Body of pancreas (tissue), 4 donors: ENCODE measurements around the gene GSE1.

Experiments
- POLR2A ChIP-seq, 3 donors: fragments of 450-650 bp; IDR thresholded peaks; one replicate each; pipeline ENCODE4 v1.6.1; 2016; ENCODE audit warnings: antibody characterized with exemption in 3 of 3, mild to moderate bottlenecking in 2 of 3
- TF ChIP-seq, protein P1 (sequence below), 7 experiments: fragments of 450-650 bp in 4 of 7; fragments of 200-600 bp in 3 of 7; sonication (generic) in 3 of 7; IDR thresholded peaks; one replicate each; pipeline ENCODE4 v1.5.1; 2016 to 2019; ENCODE audit warnings: antibody characterized with exemption in 7 of 7

DNA sequence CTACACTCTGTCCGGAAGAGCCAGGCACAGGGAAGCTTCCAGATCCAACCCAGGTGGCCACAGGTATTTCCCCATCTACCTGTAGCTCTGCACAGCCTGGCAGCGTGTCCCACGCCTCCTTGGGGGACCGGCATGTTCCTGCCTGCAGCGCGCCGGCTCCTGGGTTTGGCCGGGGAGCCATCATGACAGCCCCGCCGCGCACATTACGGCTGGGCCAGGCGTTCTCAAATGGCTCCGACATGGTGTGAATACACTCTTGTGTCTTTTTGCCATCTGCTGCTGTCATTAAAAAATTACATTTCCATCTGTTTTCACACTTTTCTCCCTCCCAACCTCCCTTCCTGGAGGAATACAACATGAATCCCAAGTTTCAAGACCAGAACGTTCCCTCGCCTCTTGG lies 83.7 kb downstream of the GSE1 start:
- TF ChIP-seq, protein P1, sequence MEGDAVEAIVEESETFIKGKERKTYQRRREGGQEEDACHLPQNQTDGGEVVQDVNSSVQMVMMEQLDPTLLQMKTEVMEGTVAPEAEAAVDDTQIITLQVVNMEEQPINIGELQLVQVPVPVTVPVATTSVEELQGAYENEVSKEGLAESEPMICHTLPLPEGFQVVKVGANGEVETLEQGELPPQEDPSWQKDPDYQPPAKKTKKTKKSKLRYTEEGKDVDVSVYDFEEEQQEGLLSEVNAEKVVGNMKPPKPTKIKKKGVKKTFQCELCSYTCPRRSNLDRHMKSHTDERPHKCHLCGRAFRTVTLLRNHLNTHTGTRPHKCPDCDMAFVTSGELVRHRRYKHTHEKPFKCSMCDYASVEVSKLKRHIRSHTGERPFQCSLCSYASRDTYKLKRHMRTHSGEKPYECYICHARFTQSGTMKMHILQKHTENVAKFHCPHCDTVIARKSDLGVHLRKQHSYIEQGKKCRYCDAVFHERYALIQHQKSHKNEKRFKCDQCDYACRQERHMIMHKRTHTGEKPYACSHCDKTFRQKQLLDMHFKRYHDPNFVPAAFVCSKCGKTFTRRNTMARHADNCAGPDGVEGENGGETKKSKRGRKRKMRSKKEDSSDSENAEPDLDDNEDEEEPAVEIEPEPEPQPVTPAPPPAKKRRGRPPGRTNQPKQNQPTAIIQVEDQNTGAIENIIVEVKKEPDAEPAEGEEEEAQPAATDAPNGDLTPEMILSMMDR (IDR thresholded peaks at IDR 0.05): no peak
- no peak for TF ChIP-seq POLR2A (IDR thresholded peaks at IDR 0.05)
